HuH-7 (cell line): ENCODE results near the gene FAM200C.

Experiments used
- DNase-seq: peaks from one replicate; pipeline ENCODE4 v3.0.0; 2011; ENCODE audit warnings: low spot score

FAM200C gene

DNA sequence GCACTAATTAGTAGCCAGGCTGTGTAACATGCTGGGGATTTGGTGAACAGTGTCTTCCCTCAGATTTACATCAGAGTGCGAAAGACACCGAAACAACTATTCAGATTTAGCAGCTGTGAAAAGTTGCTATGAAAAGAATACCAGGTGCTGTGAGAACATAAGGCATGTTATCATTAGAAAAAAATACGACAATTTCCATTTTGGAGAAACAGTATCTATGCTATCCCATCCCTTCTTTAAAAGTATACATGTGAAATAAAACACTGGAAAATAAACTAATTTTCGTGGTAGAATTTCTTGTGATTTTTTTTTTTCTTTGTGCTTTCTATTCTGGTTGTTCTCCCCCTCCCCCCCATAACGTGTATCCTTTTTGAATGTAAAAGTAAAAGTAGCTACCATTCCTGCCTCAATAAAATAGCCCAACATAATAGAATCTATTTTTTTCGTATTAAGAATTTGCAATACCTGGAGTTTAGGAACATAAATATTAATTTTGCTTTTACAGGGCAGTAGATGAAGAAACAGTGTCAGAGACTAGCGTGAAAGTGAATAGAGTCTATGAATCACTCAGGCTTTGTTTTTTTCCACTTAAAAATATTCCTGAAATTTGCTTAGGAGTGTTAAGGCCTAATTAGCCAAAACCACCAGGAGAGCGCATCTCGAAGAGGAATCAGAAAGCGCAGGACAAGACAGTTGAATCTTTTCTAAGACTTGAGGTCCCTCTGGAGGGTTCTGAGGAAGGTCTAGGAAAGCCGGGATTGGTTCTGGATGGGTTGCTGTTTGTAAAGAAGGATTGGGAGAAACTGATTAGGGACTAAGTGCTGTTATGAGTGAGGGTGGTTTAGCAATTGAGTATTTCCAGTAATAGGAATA, 19.8 kb upstream of the FAM200C start:
- DNase-seq = no peak

DNA sequence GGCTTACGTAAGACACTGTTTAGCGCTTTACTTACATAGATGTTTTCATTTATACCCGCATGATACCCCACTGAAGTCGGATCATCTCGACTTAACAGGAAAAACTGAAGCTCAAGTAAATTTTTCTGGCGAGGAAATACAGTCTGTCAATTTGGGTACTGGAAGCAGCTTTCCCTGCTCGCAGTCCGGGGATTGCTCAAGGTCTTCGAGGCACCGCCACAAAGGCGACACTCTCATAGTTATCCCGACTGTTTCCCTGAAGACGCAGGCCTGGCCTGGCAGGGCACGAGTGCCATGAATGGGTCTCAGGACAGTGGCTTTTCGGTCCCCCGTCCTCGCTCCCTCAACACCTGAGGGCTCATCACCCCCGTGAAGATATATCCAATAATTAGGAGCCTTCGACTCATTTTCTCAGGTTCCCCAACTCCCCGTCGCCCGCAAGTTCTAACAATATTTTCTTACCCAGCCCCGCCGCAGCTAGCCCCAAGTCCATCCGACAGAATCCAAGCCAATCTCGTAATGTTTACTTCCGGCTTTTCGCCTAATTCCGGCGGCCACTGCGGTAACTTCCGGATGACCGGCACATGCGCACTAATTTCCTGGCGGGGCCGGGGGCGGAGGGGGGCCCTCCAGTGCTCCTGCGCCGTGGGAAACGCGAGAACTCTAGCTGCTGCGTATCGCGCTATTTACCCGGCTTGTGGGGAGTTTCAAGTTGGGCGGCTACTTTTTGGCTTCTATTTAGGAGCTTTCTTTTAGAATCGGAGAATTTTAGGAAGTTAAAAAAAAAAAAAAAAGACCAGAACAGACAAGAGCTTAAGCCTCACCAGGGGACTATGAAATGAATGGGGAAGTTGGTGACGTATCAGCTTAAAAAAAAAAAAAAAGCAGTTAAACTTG, 19.0 kb upstream of the FAM200C start, which contains the start of gene SLU7:
SLU7 (minus strand) TSS at position 521 of the 897 bp plus-strand sequence. CDS start 3,787 bp downstream, outside the sequence.
- peak; percentile 86 for DNase-seq

DNA sequence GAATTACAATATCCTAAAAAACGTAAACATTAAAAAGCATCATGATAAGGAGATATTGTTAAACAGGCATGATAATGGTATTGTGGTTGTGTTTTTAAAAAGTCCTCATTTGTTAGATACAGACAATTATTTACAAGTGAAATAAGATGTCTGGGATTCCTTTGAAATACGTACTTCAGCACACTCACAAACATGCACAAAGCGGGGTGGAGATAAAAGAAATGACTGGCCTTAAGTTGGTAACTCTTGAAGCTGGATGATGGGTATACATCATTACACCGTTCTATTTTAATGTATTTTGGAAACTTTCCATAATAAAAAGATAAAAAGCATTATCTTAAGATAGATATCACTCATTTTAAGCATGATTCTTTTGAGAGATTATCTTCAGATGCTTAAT, 1.0 kb downstream of the FAM200C start:
- DNase-seq = no peak

DNA sequence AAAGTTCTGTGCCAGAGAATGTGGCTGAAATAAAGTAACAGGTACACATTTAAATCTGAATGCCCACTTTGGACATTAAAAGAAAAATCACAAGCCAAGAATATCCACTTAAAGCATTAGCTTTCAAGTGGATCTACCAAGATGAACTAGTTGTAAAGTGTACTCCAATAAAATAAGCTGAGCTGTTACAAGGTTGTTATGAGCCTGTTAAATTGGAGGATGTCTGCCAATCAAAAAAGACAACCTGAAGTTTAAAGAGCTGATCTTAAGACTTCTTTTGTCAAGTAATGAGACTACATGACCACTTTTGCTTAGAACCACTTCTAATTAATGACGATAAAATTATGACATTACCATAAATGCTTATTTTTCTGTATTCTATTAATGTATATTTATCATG, 2.4 kb downstream of the FAM200C start:
- no peak for DNase-seq

DNA sequence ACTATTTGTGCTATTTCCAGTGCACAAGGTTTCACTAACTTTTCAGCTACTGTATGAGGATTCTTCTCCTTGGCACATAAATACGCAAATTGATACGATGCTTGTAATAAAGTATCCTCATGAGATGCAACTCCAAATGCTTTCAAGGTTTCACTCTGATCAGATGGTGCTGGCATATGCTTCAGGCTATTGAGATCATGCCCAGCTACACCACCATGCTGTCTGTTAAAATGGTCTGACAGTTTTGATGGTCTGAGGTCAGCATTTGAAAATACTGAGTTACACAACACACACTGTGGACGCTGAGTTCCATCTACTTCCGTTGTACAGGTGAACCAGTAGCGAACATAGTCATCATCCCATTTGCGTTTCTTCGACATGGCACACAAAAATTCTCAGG, 4.7 kb downstream of the FAM200C start:
- no peak for DNase-seq

DNA sequence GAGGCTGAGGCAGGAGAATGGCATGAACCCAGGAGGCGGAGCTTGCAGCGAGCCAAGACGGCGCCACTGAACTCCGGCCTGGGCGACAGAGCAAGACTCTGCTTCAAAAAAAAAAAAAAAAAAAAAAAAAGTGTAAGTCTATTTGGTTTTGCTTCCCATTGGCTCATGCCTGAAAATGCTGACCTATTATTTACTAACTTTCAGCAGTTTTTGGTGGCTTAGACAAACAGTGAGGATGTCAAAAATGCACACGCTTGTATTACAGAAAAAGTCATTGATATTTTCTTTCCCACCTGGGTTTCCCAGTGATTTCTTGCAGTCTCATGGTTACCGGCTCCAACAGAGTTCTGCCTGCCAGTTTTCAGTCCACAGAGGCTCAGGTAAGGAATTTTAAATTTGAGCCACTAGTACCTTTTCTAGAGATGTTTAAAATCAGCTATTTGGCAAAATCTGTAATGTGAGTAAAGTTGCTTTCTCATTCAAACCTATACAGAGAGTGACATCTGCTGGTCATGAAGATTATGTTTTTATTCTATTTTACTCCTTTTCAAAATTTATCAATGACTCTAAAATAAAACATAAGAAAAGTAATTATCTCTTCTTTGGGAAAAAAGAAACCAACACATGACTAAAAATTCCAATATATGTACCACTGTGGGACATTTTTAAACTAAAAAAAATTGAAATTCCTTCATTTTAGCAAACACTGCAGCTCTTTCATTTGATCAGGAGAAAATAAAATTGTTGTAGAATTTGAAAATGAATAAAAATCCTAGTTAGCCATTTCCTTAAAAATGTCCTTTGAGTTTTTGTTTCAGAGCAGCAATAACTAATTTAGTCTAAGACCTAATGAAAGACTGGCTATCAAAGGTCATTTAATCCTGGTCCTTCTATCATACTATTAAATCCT, 8.8 kb downstream of the FAM200C start:
- no peak for DNase-seq

DNA sequence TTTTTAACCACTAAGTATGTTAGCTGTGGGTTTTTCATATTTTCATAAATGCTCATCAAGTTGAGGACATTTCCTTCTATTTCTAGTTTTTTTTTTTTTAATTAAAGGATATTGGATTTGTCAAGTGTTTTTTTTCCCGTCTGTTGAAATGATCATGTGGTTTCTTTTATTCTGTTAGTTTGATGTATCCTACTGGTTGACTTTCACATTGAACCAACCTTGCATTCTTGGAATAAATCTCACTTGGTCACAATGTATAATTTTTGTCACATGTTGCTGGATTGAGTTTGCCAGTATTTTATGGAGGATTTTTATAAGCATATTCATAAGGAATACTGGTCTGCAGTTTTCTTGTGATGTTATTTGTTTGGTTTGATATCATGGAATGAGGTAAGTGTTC, 12.4 kb downstream of the FAM200C start:
- DNase-seq = no peak

DNA sequence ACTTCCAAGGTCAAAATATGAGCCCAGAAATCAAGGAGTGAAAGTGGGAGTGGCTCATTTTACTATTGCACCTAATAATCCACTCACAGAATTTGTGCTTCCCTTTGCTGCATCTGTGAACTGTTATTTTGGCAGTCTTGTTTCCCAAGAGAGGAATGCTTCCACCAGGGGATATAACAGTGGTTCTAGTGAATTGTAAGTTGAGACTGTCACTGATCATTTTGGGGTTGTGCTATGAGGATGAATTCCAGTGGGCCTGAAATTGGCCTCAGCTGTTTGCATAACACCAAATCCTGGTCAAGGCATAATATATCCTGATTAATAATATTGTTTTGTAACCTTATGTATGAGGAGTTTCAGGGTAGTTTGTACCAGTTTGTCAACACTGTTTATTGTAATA, 14.4 kb downstream of the FAM200C start:
- no peak for DNase-seq

DNA sequence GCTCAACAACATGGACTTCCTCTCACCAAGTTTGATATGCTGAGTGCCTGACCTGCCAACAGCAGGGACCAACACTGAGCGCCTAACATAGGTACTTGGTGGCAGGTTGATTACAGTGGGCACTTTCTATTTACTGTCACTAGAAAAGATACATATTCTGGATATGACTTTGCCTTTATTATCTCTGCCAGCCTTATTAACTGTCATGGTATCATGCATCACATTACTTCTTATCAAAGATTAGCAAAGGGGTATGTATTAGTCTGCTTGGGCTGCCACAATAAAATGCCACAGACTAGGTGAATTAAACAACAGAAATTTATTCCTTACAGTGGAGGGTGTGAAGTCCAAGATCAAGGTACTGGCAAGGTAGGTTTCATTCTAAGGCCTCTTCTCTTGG, 15.2 kb downstream of the FAM200C start:
- DNase-seq = no peak

DNA sequence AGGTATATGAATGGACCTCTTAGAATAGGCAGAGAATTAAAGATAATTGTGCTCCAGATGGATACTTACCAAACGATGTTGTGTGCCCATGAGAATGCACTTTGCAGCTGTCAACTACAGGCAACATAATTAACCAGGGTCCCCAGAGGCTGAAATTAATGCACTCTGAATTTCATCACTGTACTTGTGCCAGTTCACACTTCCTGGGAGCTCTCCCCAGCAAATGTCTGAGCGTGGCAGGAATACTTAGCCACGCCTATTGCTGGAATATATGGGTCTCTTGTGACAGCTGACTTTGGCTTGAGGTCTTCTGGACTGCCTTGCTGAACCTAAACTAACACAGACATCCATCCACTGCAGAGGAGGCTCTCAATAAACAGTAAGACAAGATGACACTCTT, 17.5 kb downstream of the FAM200C start:
- no peak for DNase-seq

DNA sequence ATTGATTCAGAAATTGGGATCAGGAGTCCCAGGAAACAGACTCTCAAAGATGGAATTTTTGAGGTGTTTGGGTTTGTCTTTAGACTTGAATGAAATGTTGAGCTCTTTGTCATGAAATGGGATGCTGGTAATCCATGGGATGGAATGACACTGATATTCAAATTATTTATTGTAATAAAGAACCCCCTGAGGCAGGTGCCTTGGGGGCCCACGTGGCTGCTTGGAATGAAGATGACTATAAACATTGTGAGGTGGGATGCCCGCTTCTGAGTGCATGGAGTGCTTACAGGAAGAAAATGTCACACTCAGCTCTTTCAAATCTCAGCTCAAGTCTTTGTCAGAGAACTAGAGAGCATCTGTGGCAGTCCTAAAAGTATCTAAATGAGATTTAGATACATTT, 19.8 kb downstream of the FAM200C start:
- DNase-seq = no peak

DNA sequence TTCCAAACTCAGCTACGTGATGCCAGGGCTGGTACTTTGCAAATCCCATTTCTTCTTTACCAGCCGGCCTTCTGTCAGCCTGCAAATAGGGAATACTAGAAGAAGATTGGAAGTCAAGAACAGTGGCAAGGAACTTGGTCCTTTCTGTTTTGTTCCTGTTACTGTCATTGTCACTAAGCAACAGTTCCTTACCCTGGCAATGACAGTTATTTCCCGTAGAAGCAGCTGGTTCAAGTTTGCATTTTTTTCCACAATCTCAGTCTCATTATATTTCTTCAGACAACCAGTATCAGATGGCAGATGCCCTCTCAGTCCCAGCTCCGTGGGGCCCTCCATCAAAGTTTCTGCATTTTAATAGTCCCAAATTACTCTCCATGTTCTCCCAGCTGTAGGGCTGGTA, 20.3 kb downstream of the FAM200C start:
- DNase-seq = no peak

DNA sequence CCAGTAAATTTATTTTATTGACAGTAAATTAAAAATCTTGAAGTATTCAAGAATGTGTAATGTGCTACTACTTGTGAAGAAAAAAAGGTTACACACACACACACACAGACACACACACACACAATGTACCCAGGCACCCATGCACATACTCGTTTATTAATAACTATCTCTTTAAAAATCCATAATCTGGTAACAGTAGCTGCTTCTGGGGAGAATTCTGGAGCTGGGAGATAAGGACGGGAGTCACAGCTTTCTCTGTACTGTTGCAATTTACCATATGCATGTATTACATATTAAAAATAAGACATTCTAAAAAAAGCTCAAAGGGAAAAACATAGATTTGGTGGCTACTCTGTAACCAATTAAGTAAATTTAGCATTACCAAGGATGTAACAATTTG, 21.5 kb downstream of the FAM200C start:
- DNase-seq = no peak

DNA sequence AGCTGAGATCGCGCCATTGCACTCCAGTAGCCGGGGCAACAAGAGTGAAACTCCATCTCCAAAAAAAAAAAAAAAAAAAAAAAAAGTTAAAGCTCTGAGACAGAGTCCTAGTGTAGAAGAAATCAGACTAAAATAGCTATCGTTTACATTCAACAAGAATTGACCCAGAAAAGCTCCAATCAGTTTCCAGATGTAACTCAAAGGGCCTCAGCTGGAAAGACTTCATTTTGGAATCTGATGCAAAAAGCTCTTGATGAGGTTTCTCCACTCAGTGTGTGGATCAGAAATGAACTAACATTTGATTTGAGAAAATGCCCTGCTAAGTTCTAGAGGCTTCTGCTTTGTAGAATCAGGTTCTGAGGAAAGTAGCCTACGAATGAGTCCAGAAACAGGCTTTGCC, 22.2 kb downstream of the FAM200C start:
- no peak for DNase-seq

DNA sequence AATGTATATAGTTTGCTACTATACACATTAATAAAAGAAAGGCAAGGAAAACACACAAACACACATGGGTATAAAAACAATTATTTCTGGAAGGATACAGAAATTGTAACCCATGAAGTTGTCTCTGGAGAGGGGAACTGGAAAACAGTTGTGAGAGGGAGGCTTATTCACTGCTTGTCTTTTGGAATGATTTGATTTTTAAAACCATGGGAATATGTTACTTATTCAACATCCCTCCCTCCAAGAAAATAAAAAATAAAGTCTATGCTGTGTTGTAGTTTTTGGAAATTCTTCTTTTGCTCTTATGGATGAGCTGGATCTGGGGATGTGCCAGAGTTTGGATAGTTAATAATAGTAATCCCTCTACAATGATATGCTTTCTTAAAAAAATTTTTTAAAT, 23.4 kb downstream of the FAM200C start:
- no peak for DNase-seq

DNA sequence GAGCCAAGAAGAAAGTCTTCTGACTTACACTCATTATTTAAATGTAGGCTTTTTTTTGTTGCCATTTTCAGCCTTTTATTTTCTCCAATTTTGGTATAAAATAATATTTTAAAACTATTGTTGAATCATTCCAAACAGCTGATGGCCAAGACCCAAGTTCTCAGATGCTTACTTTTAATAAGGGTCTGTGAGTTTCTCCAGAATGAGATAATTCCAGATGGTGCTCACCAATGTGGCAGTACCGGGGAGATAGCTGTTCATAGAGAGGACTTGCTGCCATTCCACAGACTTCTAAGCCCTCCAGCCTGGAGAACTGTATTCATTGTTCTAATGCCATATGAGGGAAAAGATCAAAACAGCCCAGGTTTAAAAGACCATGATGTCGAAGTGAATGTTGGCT, 24.2 kb downstream of the FAM200C start:
- DNase-seq = no peak

DNA sequence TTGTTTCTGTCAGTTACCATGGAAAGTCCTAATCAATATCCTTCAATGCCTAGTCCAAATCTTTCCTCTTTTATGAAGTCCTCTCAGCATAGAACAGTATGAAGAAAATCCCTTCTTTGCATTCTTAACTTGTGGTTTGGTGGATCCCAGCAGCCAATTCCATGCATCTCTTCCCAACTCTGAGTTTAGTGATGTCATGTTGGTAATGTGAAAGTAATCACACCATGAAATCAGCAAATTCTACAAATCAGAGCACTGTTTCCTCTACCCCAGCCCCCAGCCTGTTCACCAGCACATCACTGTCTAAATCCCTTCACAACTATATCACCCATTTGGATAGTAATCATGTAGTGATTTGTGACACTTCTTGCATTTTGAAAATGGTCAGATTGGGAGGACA, 24.7 kb downstream of the FAM200C start:
- DNase-seq = no peak

DNA sequence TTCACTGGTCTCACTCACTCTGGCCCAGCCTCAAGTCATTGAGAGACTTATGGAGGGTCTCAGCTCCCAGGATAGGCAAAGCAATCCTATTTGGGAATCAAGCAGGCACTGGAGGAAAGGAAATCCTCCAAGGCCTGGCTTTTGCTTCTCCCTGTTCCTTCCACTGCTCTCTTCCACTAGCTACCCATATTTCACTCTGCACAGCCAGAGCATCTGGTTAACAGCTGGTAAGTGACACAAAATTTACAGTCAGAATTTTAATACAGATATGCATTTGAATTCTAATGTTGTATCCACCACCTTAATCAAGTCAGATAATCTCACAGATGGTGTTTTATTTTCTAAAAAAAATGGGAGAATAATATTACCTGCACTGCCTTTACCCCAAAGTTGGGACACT, 28.6 kb downstream of the FAM200C start:
- no peak for DNase-seq

DNA sequence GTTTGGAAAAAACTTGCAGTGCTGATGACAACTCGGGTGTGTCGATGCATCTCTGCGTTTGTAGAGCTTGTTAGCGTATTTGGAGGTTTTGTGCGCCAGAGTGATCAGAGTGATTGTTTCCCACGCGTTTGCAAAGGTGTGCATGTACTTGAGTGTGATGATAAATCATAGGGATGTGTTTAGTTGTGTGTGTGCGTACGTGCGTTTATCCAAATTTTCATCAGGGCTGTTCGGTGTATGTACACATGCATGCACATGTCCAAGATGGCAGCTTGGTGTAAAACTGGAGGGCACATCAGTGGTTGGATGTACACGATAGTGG, 29.2 kb downstream of the FAM200C start:
- DNase-seq = no peak

DNA sequence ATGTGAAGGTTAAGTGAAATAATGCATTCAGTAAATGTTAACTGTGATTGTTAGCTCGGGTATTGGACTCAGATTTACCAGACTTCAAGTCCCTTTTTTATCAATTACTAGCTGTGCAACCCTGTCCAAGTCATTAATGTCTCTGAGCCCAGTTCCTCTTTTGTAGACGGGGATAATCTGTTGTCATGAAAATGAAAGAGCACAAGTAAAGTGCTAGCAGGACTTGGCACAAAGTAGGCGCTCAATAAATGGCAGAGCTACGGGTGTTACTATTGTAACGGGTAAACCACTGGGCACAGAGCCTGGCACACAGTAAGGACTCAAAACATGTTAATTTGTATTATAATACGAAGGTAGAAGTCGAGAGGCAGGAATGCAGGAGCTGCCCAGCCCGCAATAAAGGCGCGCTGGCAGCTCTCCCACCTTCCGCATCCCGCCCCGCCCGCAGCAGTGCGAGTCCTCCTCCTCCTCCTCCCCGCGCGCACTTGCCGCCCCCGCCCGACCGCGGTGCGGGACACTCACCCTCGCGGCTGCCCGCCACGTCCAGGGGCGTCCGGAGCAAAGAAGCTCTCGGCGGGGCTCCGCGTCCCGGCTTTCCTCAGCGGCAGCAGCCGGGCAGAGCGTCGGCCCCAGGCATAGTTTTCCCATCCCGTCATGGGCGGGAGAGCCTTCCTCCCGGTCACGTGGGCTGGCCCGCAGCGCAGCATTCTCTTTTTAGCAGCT, 29.7 kb downstream of the FAM200C start, which contains the start of gene C1QTNF2:
C1QTNF2 (minus strand) TSS at position 637 of the 723 bp plus-strand sequence. CDS start 15,615 bp downstream, outside the sequence.
- DNase-seq = peak; percentile 51

DNA sequence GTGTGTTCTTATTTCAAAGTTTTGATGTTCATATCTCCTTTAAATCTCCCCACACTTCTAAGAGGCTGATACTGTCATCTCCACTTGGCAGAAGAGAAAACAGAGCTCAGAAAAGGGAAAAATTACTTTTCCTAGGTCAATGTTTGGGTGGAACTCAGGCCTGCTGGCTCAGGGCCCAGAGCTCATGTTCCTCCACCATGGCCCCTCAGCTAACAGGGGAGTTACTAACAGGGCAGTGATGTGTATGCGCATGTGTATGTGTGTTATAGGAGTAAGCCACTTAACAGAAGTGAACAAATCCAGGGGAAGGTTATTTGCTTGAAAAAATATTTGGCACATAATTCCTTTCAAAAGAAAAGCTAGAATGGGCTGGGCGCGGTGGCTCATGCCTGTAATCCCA, 32.0 kb downstream of the FAM200C start:
- no peak for DNase-seq
